Testis (tissue), 2 donors: Measurements from ENCODE around the gene PPP4R1.

Source experiments
- CTCF ChIP-seq, 3 experiments: fragments of 450-650 bp in 2 of 3; fragments of 200-600 bp in 1 of 3; sonication (generic) in 1 of 3; IDR thresholded peaks; one replicate each; pipeline ENCODE4 v1.5.1; 2016 to 2019; ENCODE audit warnings: antibody characterized with exemption in 3 of 3, mild to moderate bottlenecking in 2 of 3, moderate library complexity in 1 of 3
- POLR2A ChIP-seq: fragments of 450-650 bp; IDR thresholded peaks from one replicate; pipeline ENCODE4 v1.6.1; 2017; ENCODE audit warnings: antibody characterized with exemption, mild to moderate bottlenecking, moderate library complexity

DNA sequence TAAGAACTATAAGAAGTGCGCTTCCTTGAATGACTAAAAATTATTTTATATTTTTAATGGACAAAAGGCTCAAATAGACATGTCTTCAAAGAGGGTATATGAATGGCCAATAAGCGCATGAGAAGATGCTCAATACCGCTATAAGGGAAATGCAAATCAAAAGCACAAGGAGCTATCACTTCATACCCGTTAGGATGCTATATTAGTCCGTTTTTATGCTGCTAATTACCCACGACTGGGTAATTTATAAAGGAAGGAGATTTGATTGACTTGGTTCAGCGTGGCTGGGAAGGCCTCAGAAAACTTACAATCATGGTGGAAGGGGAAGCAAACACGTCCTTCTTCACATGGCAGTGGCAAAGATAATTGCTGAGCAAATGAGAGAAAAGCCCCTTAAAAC is 20.5 kb upstream of the PPP4R1 start:
- TF ChIP-seq POLR2A (no peak), CTCF (IDR thresholded peaks at IDR 0.05) (no peak)
